HUES6 (cell line): ENCODE measurements around the gene ANKUB1.

ENCODE experiments used
- H3K27ac ChIP-seq: 2 replicates; pipeline ENCODE4 v1.7.0; 2013; ENCODE audit warnings: low read depth, mild to moderate bottlenecking, low read length, inconsistent platforms
- H3K27me3 ChIP-seq: 2 replicates; pipeline ENCODE4 v1.6.1; 2013; ENCODE audit warnings: low read length; ENCODE audit not compliant: control insufficient read depth, insufficient read depth
- H3K36me3 ChIP-seq: 2 replicates; pipeline ENCODE4 v1.6.1; 2013; ENCODE audit warnings: low read length; ENCODE audit not compliant: control insufficient read depth, insufficient read depth
- H3K4me1 ChIP-seq: 2 replicates; pipeline ENCODE4 v1.6.1; 2013; ENCODE audit warnings: low read length; ENCODE audit not compliant: control insufficient read depth, insufficient read depth
- H3K4me3 ChIP-seq: 2 replicates; pipeline ENCODE4 v1.5.1; 2013; ENCODE audit warnings: low read depth, low read length
- H3K9ac ChIP-seq: one replicate; pipeline ENCODE4 v1.6.1; 2013; ENCODE audit warnings: mild to moderate bottlenecking, low read length
- H3K9me3 ChIP-seq: 2 replicates; pipeline ENCODE4 v1.6.1; 2013; ENCODE audit warnings: low read depth, low read length; ENCODE audit not compliant: control insufficient read depth, insufficient read depth

ANKUB1 gene

GRCh38 chr3:149763565-149764195 lies 28.7 kb downstream of the ANKUB1 start:
- Histone ChIP-seq H3K4me1 (no peaks in the 10 kb centered on the region), H3K27me3 (peaks cover 28% of the 10 kb centered on the region), H3K4me3 (no peak overlapping the region), H3K36me3 (no peaks in the 10 kb centered on the region), H3K27ac (no peak overlapping the region), H3K9me3 (no peaks in the 10 kb centered on the region), H3K9ac (no peak overlapping the region)

- no peaks in the 10 kb centered on the region for H3K9me3 ChIP-seq
- H3K9ac ChIP-seq = no peak overlapping the region
- H3K36me3 ChIP-seq = peaks cover 15% of the 10 kb centered on the region
- no peaks in the 10 kb centered on the region for H3K4me1 ChIP-seq
- H3K27me3 ChIP-seq = no peaks in the 10 kb centered on the region
- H3K27ac ChIP-seq = no peak overlapping the region
- no peak overlapping the region for H3K4me3 ChIP-seq
Observed at GRCh38 chr3:149753717-149754116, 38.6 kb downstream of the ANKUB1 start.

DNA sequence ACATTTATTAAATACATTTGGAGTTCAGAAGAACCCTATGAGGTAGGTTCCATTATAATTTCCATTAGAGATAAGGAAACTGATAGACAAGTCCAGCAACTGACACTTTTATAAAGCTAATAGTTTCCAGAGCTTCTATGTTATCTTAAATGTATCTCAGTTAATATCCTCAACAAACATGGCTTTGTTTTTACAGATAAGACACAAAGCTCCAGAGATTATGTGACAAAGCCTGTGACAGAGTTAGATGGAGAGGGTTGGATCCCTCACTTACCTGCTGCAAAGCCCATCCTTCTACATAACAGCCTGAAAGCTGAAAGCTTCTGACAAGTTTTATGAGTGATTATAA lies 39.6 kb downstream of the ANKUB1 start:
- Histone ChIP-seq H3K4me1 (no peaks in the 10 kb centered on the region), H3K27me3 (no peaks in the 10 kb centered on the region), H3K9me3 (no peaks in the 10 kb centered on the region), H3K4me3 (peak overlapping the region; percentile 95), H3K36me3 (peaks cover 25% of the 10 kb centered on the region), H3K27ac (no peak overlapping the region), H3K9ac (peak overlapping the region; percentile 91)

GRCh38 chr3:149752051-149752787 lies 40.1 kb downstream of the ANKUB1 start, which contains the start of gene COMMD2:
COMMD2 (minus strand) TSS chr3:149752489; CDS start chr3:149752444, 45 bp downstream.
- peak within 1 kb of the TSS; percentile 95 for H3K4me3 ChIP-seq
- H3K27ac ChIP-seq = peak within 1 kb of the TSS; percentile 45
- H3K9me3 ChIP-seq = no peaks in the 10 kb centered on the region
- H3K9ac ChIP-seq = peak within 1 kb of the TSS; percentile 91
- H3K4me1 ChIP-seq = no peaks in the 10 kb centered on the region
- H3K36me3 ChIP-seq = peaks cover 29% of the 10 kb centered on the region
- no peaks in the 10 kb centered on the region for H3K27me3 ChIP-seq

- peaks cover 33% of the 10 kb centered on the region for H3K36me3 ChIP-seq
- no peaks in the 10 kb centered on the region for H3K9me3 ChIP-seq
- no peaks in the 10 kb centered on the region for H3K27me3 ChIP-seq
- no peak overlapping the region for H3K27ac ChIP-seq
- no peaks in the 10 kb centered on the region for H3K4me1 ChIP-seq
- H3K4me3 ChIP-seq = peak overlapping the region; percentile 95
- peak overlapping the region; percentile 91 for H3K9ac ChIP-seq
Observed at GRCh38 chr3:149751551-149751950, 40.8 kb downstream of the ANKUB1 start.

DNA sequence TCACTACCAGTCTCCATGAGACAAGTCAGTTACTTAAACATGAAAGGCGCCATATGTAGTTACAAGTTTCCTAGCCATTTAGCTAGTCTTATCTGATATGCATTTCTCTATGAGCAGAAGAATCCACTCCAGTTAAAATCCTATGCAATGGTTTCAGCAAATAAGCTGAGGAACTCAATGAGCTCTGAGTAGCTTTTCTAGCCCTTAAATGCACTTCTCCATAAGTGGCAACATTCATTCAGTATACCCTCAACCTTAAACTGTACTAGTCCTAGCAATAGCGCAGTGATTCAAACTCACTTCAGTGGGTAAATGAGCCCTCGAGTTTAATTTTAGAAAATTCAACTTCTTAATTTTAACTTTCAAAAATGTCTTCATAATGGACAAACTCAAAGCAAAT lies 47.7 kb downstream of the ANKUB1 start:
- no peaks in the 10 kb centered on the region for H3K4me1 ChIP-seq
- H3K36me3 ChIP-seq = peaks cover 77% of the 10 kb centered on the region
- H3K27ac ChIP-seq = no peak overlapping the region
- H3K9ac ChIP-seq = no peak overlapping the region
- no peaks in the 10 kb centered on the region for H3K27me3 ChIP-seq
- no peak overlapping the region for H3K4me3 ChIP-seq
- no peaks in the 10 kb centered on the region for H3K9me3 ChIP-seq

GRCh38 chr3:149744151-149744550 lies 48.2 kb downstream of the ANKUB1 start:
- Histone ChIP-seq H3K36me3 (peaks cover 78% of the 10 kb centered on the region), H3K27me3 (no peaks in the 10 kb centered on the region), H3K9me3 (no peaks in the 10 kb centered on the region), H3K27ac (no peak overlapping the region), H3K4me3 (no peak overlapping the region), H3K4me1 (no peaks in the 10 kb centered on the region), H3K9ac (no peak overlapping the region)

- H3K36me3 ChIP-seq = peaks cover 44% of the 10 kb centered on the region
Observed at GRCh38 chr3:149739396-149739795, 53.0 kb downstream of the ANKUB1 start.

DNA sequence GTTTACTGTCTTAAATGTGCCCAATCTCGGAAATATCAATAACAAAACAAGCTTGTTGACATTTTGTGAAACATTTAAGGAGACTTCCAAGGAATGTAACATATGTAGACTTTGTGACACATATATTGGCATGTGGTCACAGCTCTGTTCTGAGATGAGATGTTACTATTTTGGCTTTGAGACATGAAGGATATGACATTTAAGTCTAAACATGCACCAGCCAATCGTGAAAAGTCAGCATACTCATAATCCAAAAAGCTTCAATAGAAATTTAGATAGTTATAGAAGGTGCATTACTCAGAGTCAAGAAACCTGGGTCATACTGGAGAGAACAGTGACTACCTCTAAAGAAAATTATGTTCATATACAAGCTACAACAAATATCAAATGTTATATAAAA lies 53.5 kb downstream of the ANKUB1 start:
- Histone ChIP-seq H3K36me3 (peaks cover 39% of the 10 kb centered on the region), H3K27me3 (no peaks in the 10 kb centered on the region), H3K4me1 (no peaks in the 10 kb centered on the region), H3K9me3 (no peaks in the 10 kb centered on the region), H3K9ac (no peak overlapping the region), H3K4me3 (no peak overlapping the region), H3K27ac (no peak overlapping the region)

More at GRCh38 chr3:149739396-149739795, 53.0 kb downstream of the ANKUB1 start:
- H3K9ac ChIP-seq = no peak overlapping the region
- H3K27me3 ChIP-seq = no peaks in the 10 kb centered on the region
- no peak overlapping the region for H3K27ac ChIP-seq
- H3K4me3 ChIP-seq = no peak overlapping the region
- H3K4me1 ChIP-seq = no peaks in the 10 kb centered on the region
- H3K9me3 ChIP-seq = no peaks in the 10 kb centered on the region

DNA sequence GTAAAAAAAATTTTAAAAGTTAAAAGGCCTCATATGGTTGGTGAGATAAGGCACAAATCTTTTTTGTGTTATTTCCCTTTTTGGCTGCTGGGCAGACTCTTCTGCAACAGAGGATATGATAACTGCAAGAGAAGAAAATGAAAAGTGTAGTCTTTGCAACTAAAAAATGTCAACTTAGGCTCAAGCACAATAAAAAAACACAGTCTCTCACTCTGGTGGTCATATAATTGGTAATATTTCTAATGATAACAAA lies 55.5 kb downstream of the ANKUB1 start:
- peaks cover 27% of the 10 kb centered on the region for H3K36me3 ChIP-seq
- H3K9me3 ChIP-seq = no peaks in the 10 kb centered on the region
- H3K4me1 ChIP-seq = no peaks in the 10 kb centered on the region
- no peak overlapping the region for H3K4me3 ChIP-seq
- H3K9ac ChIP-seq = no peak overlapping the region
- no peak overlapping the region for H3K27ac ChIP-seq
- H3K27me3 ChIP-seq = no peaks in the 10 kb centered on the region

GRCh38 chr3:149736175-149736952 lies 56.0 kb downstream of the ANKUB1 start:
- Histone ChIP-seq H3K4me1 (no peaks in the 10 kb centered on the region), H3K27me3 (no peaks in the 10 kb centered on the region), H3K9ac (no peak overlapping the region), H3K9me3 (no peaks in the 10 kb centered on the region), H3K27ac (no peak overlapping the region), H3K36me3 (peaks cover 23% of the 10 kb centered on the region), H3K4me3 (no peak overlapping the region)
